Measurements from ENCODE around the gene DACT2. TPM values are rescaled to one million over a fixed set of nuclear protein-coding genes. Genes with fewer than 3 reads are reported as not detected.

Gene DACT2
- total and polyA plus RNA-seq, 2 of the 8 experiments (the other 6 are each of a cell fraction or from before 2014, with no cell fraction given), result 2.9 to 3.1 TPM

GRCh38 chr6:168304752-168305015, 14.9 kb downstream of the DACT2 start:
- POLR2A ChIA-PET (ENCODE audit: partially characterized antibody), result interaction anchor here (1.0 kb wide), 1 partner anchor 28 kb away, joined by 3 read pairs; no protein-coding TSS in a partner anchor
- CTCF ChIA-PET (ENCODE audit: partially characterized antibody), result interaction anchor here (0.8 to 2.2 kb wide), 3 partner anchors 9 to 84 kb away, joined by 3 to 8 read pairs (median 4); no protein-coding TSS in a partner anchor

More at GRCh38 chr6:168304752-168305015, 14.9 kb downstream of the DACT2 start:
- no peak overlapping the region for H3K14ac ChIP-seq (ENCODE audit: insufficient read length)
- no peak overlapping the region for H4K91ac ChIP-seq (replicated peaks; ENCODE audit: insufficient read length, low read length)
- H3K23me2 ChIP-seq (ENCODE audit: low read depth, low read length), result no peaks in the 10 kb centered on the region
- no peak overlapping the region for H3K4ac ChIP-seq (replicated peaks; ENCODE audit: insufficient read length, low read depth, low read length)
- no peak overlapping the region for H3K4me3 ChIP-seq (ENCODE audit: extremely low read depth in 1 of 4, insufficient read depth in 2 of 4, low read depth in 3 of 4, low read length in 4 of 4)
- no peak overlapping the region for H2BK120ac ChIP-seq (replicated peaks; ENCODE audit: low read depth, low read length)
- H2AFZ ChIP-seq (ENCODE audit: low read length), result no peak overlapping the region
- H3K27me3 ChIP-seq (replicated peaks in 1 of 4; ENCODE audit: control insufficient read depth in 3 of 4, extremely low read depth in 1 of 4, insufficient read depth in 3 of 4, low read length in 3 of 4), result peaks cover 0 to 14% (median 9%) of the 10 kb centered on the region in 4 experiments; a peak in 6 of 7 replicates
- no peak overlapping the region for H3K9ac ChIP-seq (replicated peaks in 1 of 4; ENCODE audit: extremely low read depth in 1 of 4, low read depth in 3 of 4, low read length in 3 of 4)
- H2BK12ac ChIP-seq (ENCODE audit: low read depth, low read length), result no peak overlapping the region
- no peak overlapping the region for H3K56ac ChIP-seq (replicated peaks; ENCODE audit: insufficient read length, low read depth, low read length)
- no peak overlapping the region for H4K5ac ChIP-seq (ENCODE audit: insufficient read length, low read depth, low read length)
- no peak for DNase-seq (ENCODE audit: low read depth in 1 of 2, low spot score in 2 of 2)
- no peaks in the 10 kb centered on the region for H3K9me3 ChIP-seq (ENCODE audit: insufficient read depth in 2 of 2, low read depth in 1 of 2, low read length in 1 of 2)
- no peak overlapping the region for H3K23ac ChIP-seq (ENCODE audit: insufficient read length)
- H2BK20ac ChIP-seq (ENCODE audit: low read length), result no peak overlapping the region
- no peak overlapping the region for H3K18ac ChIP-seq (ENCODE audit: extremely low read depth, low read length)
- H2AK5ac ChIP-seq (ENCODE audit: low read depth, low read length), result no peak overlapping the region
- FAIRE-seq, result no peak
- H3K79me1 ChIP-seq (ENCODE audit: low read depth, low read length), result no peaks in the 10 kb centered on the region
- no peak overlapping the region for H3K4me2 ChIP-seq (ENCODE audit: insufficient read depth in 1 of 2, low read depth in 2 of 2, low read length in 2 of 2)
- no peak for TF ChIP-seq USF2 (IDR thresholded peaks at IDR 0.05; ENCODE audit: low read length)
- TF ChIP-seq GABPA (IDR thresholded peaks at IDR 0.05; ENCODE audit: borderline replicate concordance, insufficient read depth, low read length), result no peak
- H4K8ac ChIP-seq (ENCODE audit: extremely low read depth, insufficient read depth, low read length), result no peak overlapping the region
- H3K27ac ChIP-seq (ENCODE audit: low read depth, low read length), result no peak overlapping the region
- H3K79me2 ChIP-seq (ENCODE audit: control insufficient read depth in 1 of 2, insufficient read depth in 2 of 2, low read length in 2 of 2), result no peaks in the 10 kb centered on the region
- H2BK5ac ChIP-seq (ENCODE audit: low read depth, low read length), result no peak overlapping the region
- H4K20me1 ChIP-seq (replicated peaks in 1 of 2; ENCODE audit: control insufficient read depth in 1 of 2, insufficient read depth in 2 of 2, low read length in 2 of 2), result no peaks in the 10 kb centered on the region
- peaks cover 0 to 8% (median 0%) of the 10 kb centered on the region in 4 experiments; a peak in 2 of 8 replicates for H3K36me3 ChIP-seq (ENCODE audit: control insufficient read depth in 2 of 4, insufficient read depth in 4 of 4, low read length in 3 of 4)
- H3K4me1 ChIP-seq (replicated peaks in 1 of 4; ENCODE audit: control insufficient read depth in 3 of 4, insufficient read depth in 4 of 4, low read length in 3 of 4), result peaks cover 4 to 14% (median 8%) of the 10 kb centered on the region in 4 experiments
- 89% methylated on average over 7 of the region's 7 CpGs; no CpG with 5 or more reads in 1 of the 2 experiments for WGBS, 2 experiments (ENCODE audit: extremely low coverage in 1 of 2, insufficient coverage in 1 of 2, insufficient read length in 1 of 2, insufficient replicate concordance in 2 of 2, low coverage in 1 of 2, low lambda C conversion rate in 2 of 2, missing lambda C conversion rate in 1 of 2)
- no peak overlapping the region for H2BK15ac ChIP-seq (ENCODE audit: low read length)
